ENCODE data around the gene RPS6KA2. TPM values are rescaled to one million over a fixed set of nuclear protein-coding genes. Genes with fewer than 3 reads are reported as not detected.

The RPS6KA2 gene
- total and polyA plus RNA-seq, 4 experiments from 2014 or later: 1.1 to 10.6 (median 6.6) TPM

DNA sequence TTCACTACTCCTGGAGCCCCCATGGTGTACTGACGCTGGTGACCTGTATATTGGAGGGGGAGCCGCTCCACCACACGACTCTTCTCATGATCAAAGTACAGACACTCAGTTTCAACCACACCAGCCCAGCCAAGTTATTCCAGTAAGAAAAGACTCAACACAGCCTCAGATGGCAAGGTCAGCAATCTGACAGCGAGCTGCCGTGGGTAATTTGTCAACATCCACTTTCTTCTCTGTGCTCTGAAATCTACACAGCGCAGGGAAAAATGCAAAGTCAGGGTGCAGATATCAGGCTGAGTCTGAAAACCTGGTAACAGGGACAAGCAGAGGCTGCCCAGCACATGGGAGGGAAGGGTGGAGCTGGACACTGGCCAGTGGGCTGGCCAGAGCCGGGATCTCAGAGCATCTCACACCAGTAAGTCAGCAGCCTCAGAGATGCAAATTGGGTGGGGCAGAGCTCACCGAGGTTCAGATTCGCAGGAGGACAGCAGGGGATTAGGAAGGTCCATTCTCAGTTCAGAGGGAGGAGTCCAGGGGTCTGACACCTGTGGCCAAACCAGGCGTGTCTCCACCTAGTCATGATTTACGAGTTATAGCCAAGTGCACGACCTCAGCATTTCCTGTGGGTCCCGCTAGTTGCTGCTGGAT lies 44.5 kb upstream of the RPS6KA2 start:
- POLR2A ChIA-PET (ENCODE audit: partially characterized antibody): no interaction called here

DNA sequence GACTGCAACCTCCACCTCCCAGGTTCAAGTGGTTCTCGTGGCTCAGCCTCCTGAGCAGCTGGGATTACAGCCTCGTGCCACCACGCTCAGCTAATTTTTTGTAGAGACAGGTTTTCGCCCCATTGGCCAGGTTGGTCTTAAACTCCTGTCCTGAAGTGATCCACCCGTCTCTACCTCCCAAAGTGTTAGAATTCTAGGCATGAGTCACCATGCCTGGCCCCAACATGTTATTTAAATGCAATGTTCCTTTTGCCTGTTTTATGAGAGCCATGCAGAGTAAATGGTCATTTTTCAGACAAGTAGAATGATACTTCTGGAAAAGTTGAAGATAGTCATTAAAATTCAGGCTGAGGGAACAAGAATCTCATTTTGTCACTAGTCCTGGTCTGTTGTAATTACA lies 43.8 kb upstream of the RPS6KA2 start:
- Mint-ChIP-seq H3K9me3 (no peaks in the 10 kb centered on the region), H3K4me3 (no peak overlapping the region), H3K4me1 (peaks cover 0 to 8% (median 2%) of the 10 kb centered on the region in 4 donors), H3K27ac (no peak overlapping the region), H3K36me3 (no peaks in the 10 kb centered on the region), H3K27me3 (peaks cover 14 to 23% of the 10 kb centered on the region in 2 donors)
- DNase-seq: no peak
- ChIA-PET CTCF (ENCODE audit: partially characterized antibody) (no interaction called here), POLR2A (ENCODE audit: partially characterized antibody) (no interaction called here)
- Histone ChIP-seq H3K27ac (ENCODE audit: low read depth, low read length) (no peak overlapping the region), H3K4me3 (ENCODE audit: low read length in 2 of 2) (no peak overlapping the region), H3K4me1 (ENCODE audit: insufficient read depth, low read length) (no peaks in the 10 kb centered on the region), H3K27me3 (ENCODE audit: insufficient read depth, low read length) (no peaks in the 10 kb centered on the region), H3K36me3 (ENCODE audit: insufficient read depth, low read length) (no peaks in the 10 kb centered on the region), H3K9me3 (ENCODE audit: control insufficient read depth in 1 of 2, low read length in 2 of 2) (no peaks in the 10 kb centered on the region)
- intact Hi-C loops (cut with micrococcal nuclease): no loop called here

More for the DNA sequence above, 44.5 kb upstream of the RPS6KA2 start:
- H3K4me1 Mint-ChIP-seq: peaks cover 0 to 8% (median 2%) of the 10 kb centered on the region in 4 donors
- DNase-seq: no peak
- Histone ChIP-seq H3K4me3 (ENCODE audit: low read length in 2 of 2) (no peak overlapping the region), H3K27me3 (ENCODE audit: insufficient read depth, low read length) (no peaks in the 10 kb centered on the region), H3K27ac (ENCODE audit: low read depth, low read length) (no peak overlapping the region), H3K36me3 (ENCODE audit: insufficient read depth, low read length) (no peaks in the 10 kb centered on the region), H3K4me1 (ENCODE audit: insufficient read depth, low read length) (no peaks in the 10 kb centered on the region), H3K9me3 (ENCODE audit: control insufficient read depth in 1 of 2, low read length in 2 of 2) (no peaks in the 10 kb centered on the region)
- H3K27ac Mint-ChIP-seq: no peak overlapping the region
- H3K27me3 Mint-ChIP-seq: peaks cover 14 to 22% of the 10 kb centered on the region in 2 donors
- intact Hi-C loops (cut with micrococcal nuclease): no loop called here
- no peaks in the 10 kb centered on the region for H3K9me3 Mint-ChIP-seq
- CTCF ChIA-PET (ENCODE audit: partially characterized antibody): no interaction called here
- H3K36me3 Mint-ChIP-seq: peaks cover 0 to 3% of the 10 kb centered on the region in 2 donors
- no peak overlapping the region for H3K4me3 Mint-ChIP-seq

DNA sequence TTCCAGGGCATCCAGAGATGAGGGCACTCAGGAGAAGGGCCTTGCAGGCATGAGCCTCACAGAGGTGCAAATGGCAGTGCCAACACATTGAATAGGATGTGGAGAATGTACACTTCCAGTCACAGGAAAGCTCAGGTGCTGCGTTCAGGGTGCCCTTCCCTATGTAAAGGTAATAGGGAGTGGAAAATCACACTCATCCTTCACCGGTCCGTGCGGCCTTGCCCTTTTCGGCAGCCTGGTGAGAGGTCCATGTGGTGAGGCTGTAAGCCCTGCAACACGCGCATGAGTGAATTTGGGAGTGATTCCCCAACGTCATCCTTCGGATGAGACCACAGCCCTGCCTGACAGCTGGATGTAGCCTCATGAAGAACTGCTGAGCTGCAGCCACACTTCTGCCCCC lies 43.0 kb upstream of the RPS6KA2 start:
- intact Hi-C loops (cut with micrococcal nuclease): no loop called here
- ChIA-PET POLR2A (ENCODE audit: partially characterized antibody) (no interaction called here), CTCF (ENCODE audit: partially characterized antibody) (no interaction called here)
- DNase-seq: no peak
- no peak overlapping the region for H3K4me3 Mint-ChIP-seq
- Histone ChIP-seq H3K36me3 (ENCODE audit: insufficient read depth, low read length) (no peaks in the 10 kb centered on the region), H3K27me3 (ENCODE audit: insufficient read depth, low read length) (no peaks in the 10 kb centered on the region), H3K9me3 (ENCODE audit: control insufficient read depth in 1 of 2, low read length in 2 of 2) (no peaks in the 10 kb centered on the region), H3K4me3 (ENCODE audit: low read length in 2 of 2) (no peak overlapping the region), H3K4me1 (ENCODE audit: insufficient read depth, low read length) (no peaks in the 10 kb centered on the region), H3K27ac (ENCODE audit: low read depth, low read length) (no peak overlapping the region)
- no peaks in the 10 kb centered on the region for H3K36me3 Mint-ChIP-seq
- H3K9me3 Mint-ChIP-seq: no peaks in the 10 kb centered on the region
- H3K4me1 Mint-ChIP-seq: peaks cover 0 to 8% (median 2%) of the 10 kb centered on the region in 4 donors
- H3K27ac Mint-ChIP-seq: no peak overlapping the region
- H3K27me3 Mint-ChIP-seq: peaks cover 14 to 25% of the 10 kb centered on the region in 2 donors

DNA sequence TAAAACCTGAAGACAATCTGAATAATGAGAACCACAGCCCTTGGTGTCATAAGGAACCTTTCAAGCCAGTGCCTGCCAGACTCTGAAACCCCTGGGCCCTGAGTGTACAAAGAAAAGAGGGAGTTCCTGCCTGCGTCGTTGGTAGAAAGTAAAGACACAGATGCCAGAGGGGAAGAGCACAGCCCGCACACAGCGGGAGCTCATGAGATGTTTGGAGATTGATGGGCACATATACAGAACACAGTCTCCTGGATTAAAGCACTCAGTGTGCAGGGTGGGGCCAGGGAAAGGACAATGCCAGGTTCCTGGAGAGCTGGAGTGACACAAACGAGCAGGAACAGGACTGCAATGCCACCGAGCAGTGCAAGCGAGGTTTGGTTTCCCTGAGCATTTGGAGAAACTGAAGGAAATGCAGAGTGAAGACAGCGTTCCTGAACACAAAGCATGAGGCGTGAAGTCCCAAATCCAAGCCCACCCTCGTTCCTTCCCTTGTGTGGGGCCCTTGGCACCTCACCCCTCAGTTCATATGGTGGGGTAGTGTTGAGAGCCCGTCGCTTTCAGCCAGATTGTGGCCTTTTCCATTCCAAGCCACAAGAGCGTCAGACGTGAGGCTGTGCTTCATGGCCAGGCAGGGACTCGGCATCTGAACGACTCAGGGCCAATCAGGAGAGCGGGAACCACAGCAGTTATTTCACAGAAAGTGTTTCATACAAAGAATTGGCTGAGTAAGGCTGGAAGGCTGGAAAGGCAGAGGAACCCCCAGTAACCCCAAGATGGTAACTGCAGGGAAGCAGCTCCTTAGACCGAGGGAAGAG lies 41.0 kb upstream of the RPS6KA2 start:
- Histone ChIP-seq H3K4me3 (ENCODE audit: low read length in 2 of 2) (no peak overlapping the region), H3K27ac (ENCODE audit: low read depth, low read length) (no peak overlapping the region), H3K36me3 (ENCODE audit: insufficient read depth, low read length) (no peaks in the 10 kb centered on the region), H3K27me3 (ENCODE audit: insufficient read depth, low read length) (no peaks in the 10 kb centered on the region), H3K9me3 (ENCODE audit: control insufficient read depth in 1 of 2, low read length in 2 of 2) (no peaks in the 10 kb centered on the region), H3K4me1 (ENCODE audit: insufficient read depth, low read length) (no peaks in the 10 kb centered on the region)
- no peak overlapping the region for H3K4me3 Mint-ChIP-seq
- DNase-seq: no peak
- ChIA-PET POLR2A (ENCODE audit: partially characterized antibody) (no interaction called here), CTCF (ENCODE audit: partially characterized antibody) (no interaction called here)
- peaks cover 0 to 6% (median 2%) of the 10 kb centered on the region in 4 donors for H3K4me1 Mint-ChIP-seq
- no peak overlapping the region for H3K27ac Mint-ChIP-seq
- intact Hi-C loops (cut with micrococcal nuclease): no loop called here
- no peaks in the 10 kb centered on the region for H3K36me3 Mint-ChIP-seq
- H3K9me3 Mint-ChIP-seq: no peaks in the 10 kb centered on the region
- peaks cover 17 to 22% of the 10 kb centered on the region in 2 donors for H3K27me3 Mint-ChIP-seq

DNA sequence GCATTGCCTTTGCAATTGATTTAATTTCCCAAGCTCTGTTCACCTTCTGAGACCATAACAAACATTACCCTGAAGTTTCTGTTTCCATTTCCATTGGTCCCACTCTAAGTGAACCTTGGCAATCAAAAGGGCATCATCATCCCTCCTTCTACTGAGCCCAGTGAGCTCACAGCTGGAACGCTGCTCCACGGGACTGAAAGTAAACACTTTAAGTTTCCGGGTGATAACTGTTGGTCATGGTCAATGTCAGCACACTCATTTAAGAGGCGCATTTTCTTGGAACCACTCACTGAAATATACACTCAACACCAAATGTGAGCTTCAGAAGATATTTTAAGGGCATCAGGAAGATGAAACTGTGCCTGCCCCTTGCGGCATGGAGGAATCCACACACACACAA lies 37.1 kb upstream of the RPS6KA2 start:
- H3K4me3 Mint-ChIP-seq: no peak overlapping the region
- intact Hi-C loops (cut with micrococcal nuclease): no loop called here
- peaks cover 0 to 7% (median 2%) of the 10 kb centered on the region in 4 donors for H3K4me1 Mint-ChIP-seq
- H3K4me3 ChIP-seq (ENCODE audit: low read length in 2 of 2): no peak overlapping the region
- ChIA-PET POLR2A (ENCODE audit: partially characterized antibody) (no interaction called here), CTCF (ENCODE audit: partially characterized antibody) (no interaction called here)
- no peaks in the 10 kb centered on the region for H3K27me3 ChIP-seq (ENCODE audit: insufficient read depth, low read length)
- H3K9me3 Mint-ChIP-seq: no peaks in the 10 kb centered on the region
- no peak for DNase-seq
- no peaks in the 10 kb centered on the region for H3K36me3 ChIP-seq (ENCODE audit: insufficient read depth, low read length)
- H3K27ac ChIP-seq (ENCODE audit: low read depth, low read length): no peak overlapping the region
- no peaks in the 10 kb centered on the region for H3K9me3 ChIP-seq (ENCODE audit: control insufficient read depth in 1 of 2, low read length in 2 of 2)
- H3K36me3 Mint-ChIP-seq: no peaks in the 10 kb centered on the region
- peaks cover 7 to 11% of the 10 kb centered on the region in 2 donors for H3K27me3 Mint-ChIP-seq
- H3K4me1 ChIP-seq (ENCODE audit: insufficient read depth, low read length): no peaks in the 10 kb centered on the region
- H3K27ac Mint-ChIP-seq: peak overlapping the region in 1 of 7 donors; percentile 23

DNA sequence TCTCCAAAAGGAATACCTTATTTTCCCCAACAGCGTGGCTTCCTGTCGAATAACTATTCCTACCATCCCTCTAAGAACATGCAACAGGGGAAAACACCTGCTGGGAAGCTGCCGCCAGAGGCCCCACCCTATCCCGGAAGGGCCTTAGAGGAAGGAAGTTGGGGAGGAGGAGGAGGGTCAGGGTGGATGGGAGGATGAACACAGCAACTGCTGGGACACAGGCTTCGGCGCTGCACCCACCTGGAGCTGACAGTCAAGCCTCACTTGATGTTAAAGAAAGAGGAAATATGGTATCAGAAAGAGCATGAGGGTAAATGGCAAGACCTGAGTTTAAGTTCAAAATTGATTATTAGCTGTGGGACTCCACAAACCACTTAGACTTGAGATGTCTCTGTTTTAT lies 36.5 kb upstream of the RPS6KA2 start:
- no peak for DNase-seq
- no peaks in the 10 kb centered on the region for H3K36me3 ChIP-seq (ENCODE audit: insufficient read depth, low read length)
- ChIA-PET POLR2A (ENCODE audit: partially characterized antibody) (no interaction called here), CTCF (ENCODE audit: partially characterized antibody) (interaction anchor here (0.6 kb wide), 1 partner anchor 95 kb away, joined by 3 read pairs; no protein-coding TSS in a partner anchor)
- Mint-ChIP-seq H3K4me1 (peaks cover 0 to 7% (median 2%) of the 10 kb centered on the region in 4 donors), H3K27me3 (peaks cover 9 to 12% of the 10 kb centered on the region in 2 donors), H3K9me3 (no peaks in the 10 kb centered on the region), H3K27ac (no peak overlapping the region), H3K4me3 (no peak overlapping the region), H3K36me3 (no peaks in the 10 kb centered on the region)
- H3K27ac ChIP-seq (ENCODE audit: low read depth, low read length): no peak overlapping the region
- H3K27me3 ChIP-seq (ENCODE audit: insufficient read depth, low read length): no peaks in the 10 kb centered on the region
- intact Hi-C loops (cut with micrococcal nuclease): no loop called here
- H3K4me1 ChIP-seq (ENCODE audit: insufficient read depth, low read length): no peaks in the 10 kb centered on the region
- no peak overlapping the region for H3K4me3 ChIP-seq (ENCODE audit: low read length in 2 of 2)
- no peaks in the 10 kb centered on the region for H3K9me3 ChIP-seq (ENCODE audit: control insufficient read depth in 1 of 2, low read length in 2 of 2)

DNA sequence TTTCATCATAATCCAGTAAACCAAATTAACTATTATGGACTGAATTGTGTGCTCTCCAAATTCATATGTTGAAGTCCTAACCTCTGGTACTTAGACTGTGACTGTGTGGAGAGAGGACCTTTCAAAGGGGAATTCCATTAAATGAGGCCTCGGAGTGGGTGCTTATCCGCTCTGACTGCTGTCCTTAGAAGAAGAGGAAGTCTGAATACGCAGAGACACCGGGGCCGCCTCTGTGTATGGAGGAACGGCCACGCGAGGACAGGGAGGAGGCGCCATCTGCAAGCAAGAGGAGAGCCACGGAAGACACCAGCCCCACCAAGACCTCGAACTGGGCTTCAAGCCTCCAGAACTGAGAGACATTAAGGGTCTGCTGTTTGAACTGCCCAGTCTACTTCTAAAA lies 35.6 kb upstream of the RPS6KA2 start:
- Mint-ChIP-seq H3K9me3 (no peaks in the 10 kb centered on the region), H3K4me3 (peak overlapping the region in 1 of 8 donors; percentile 7), H3K27me3 (peaks cover 12 to 16% of the 10 kb centered on the region in 2 donors), H3K36me3 (no peaks in the 10 kb centered on the region), H3K27ac (peak overlapping the region in 1 of 7 donors; percentile 72), H3K4me1 (peaks cover 0 to 7% (median 2%) of the 10 kb centered on the region in 4 donors)
- POLR2A ChIA-PET (ENCODE audit: partially characterized antibody): no interaction called here
- Histone ChIP-seq H3K4me3 (ENCODE audit: low read length in 2 of 2) (no peak overlapping the region), H3K9me3 (ENCODE audit: control insufficient read depth in 1 of 2, low read length in 2 of 2) (no peaks in the 10 kb centered on the region), H3K27ac (ENCODE audit: low read depth, low read length) (no peak overlapping the region), H3K4me1 (ENCODE audit: insufficient read depth, low read length) (no peaks in the 10 kb centered on the region), H3K27me3 (ENCODE audit: insufficient read depth, low read length) (no peaks in the 10 kb centered on the region), H3K36me3 (ENCODE audit: insufficient read depth, low read length) (no peaks in the 10 kb centered on the region)
- CTCF ChIA-PET (ENCODE audit: partially characterized antibody): no interaction called here
- DNase-seq: no peak
- intact Hi-C loops (cut with micrococcal nuclease): no loop called here

Data from CD4-positive, alpha-beta memory T cell (primary cell).